Measurements from ENCODE around the gene WSCD1.

The WSCD1 gene

DNA sequence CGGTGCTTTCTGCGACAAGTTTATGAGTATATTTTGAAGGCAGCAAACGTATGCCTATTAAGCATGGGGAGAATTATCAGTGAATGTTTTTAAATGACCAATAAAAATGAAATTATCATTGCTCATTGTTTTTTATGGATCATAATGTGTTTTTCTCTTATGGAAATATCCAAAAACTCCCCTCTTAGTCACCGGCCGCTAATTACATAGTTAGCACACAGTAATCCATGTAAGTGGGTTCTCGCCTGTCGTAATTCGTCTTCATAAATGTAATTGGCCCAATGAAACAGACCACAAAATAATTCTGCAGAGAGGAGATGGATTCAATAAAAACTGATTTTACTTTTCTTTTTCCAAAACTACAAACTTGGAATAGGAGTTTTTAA lies 69.3 kb downstream of the WSCD1 start (continued):
- TF ChIP-seq ZNF341 (tag by site-specific recombination; IDR thresholded peaks at IDR 0.05; ENCODE audit: low read depth) (no peak), GFI1B (tag by site-specific recombination; IDR thresholded peaks at IDR 0.05) (no peak), SCRT2 (tag by site-specific recombination; IDR thresholded peaks at IDR 0.05) (peak; percentile 20; the same call in 1 of the 2 replicates), ZSCAN30 (tag by site-specific recombination; IDR thresholded peaks at IDR 0.05) (no peak), ZBTB21 (tag by site-specific recombination; IDR thresholded peaks at IDR 0.05) (no peak), KLF16 (tag by site-specific recombination; IDR thresholded peaks at IDR 0.05) (peak; percentile 43; the same call in 1 of the 2 replicates), GLIS1 (tag by site-specific recombination; IDR thresholded peaks at IDR 0.05) (no peak), SETDB1 (IDR thresholded peaks at IDR 0.05; ENCODE audit: insufficient read length, low read length) (no peak), ZNF768 (tag by site-specific recombination; IDR thresholded peaks at IDR 0.05) (no peak), MYNN (tag by site-specific recombination; IDR thresholded peaks at IDR 0.05; ENCODE audit: borderline replicate concordance) (no peak), SP7 (tag by site-specific recombination; IDR thresholded peaks at IDR 0.05) (peak; percentile 97), ZNF311 (tag by site-specific recombination; IDR thresholded peaks at IDR 0.05; ENCODE audit: borderline replicate concordance) (no peak), ZNF416 (tag by site-specific recombination; IDR thresholded peaks at IDR 0.05) (no peak), ZNF266 (tag by site-specific recombination; IDR thresholded peaks at IDR 0.05; ENCODE audit: low read depth) (no peak), ZNF530 (tag by site-specific recombination; IDR thresholded peaks at IDR 0.05; ENCODE audit: low read depth) (no peak), WT1 (tag by site-specific recombination; IDR thresholded peaks at IDR 0.05) (peak; percentile 94), TCF7L2 (IDR thresholded peaks at IDR 0.05; ENCODE audit: borderline replicate concordance, low read depth, low read length) (no peak), ZNF157 (tag by site-specific recombination; IDR thresholded peaks at IDR 0.05) (no peak), BCL11A (tag by site-specific recombination; IDR thresholded peaks at IDR 0.05; ENCODE audit: low read depth) (peak; percentile 79), ZNF23 (tag by site-specific recombination; IDR thresholded peaks at IDR 0.05; ENCODE audit: borderline replicate concordance) (no peak), AEBP2 (tag by site-specific recombination; IDR thresholded peaks at IDR 0.05; ENCODE audit: borderline replicate concordance) (no peak), ZNF248 (tag by site-specific recombination; IDR thresholded peaks at IDR 0.05) (no peak), ZBTB17 (tag by site-specific recombination; IDR thresholded peaks at IDR 0.05) (0 out of 2 replicates have a peak, but pooled peaks have one; percentile 26), GLI2 (tag by site-specific recombination; IDR thresholded peaks at IDR 0.05; ENCODE audit: borderline replicate concordance, low read depth) (peak; percentile 64; the same call in 1 of the 2 replicates), ZNF24 (tag by site-specific recombination; IDR thresholded peaks at IDR 0.05) (0 out of 2 replicates have a peak, but pooled peaks have one; percentile 25), ZNF335 (tag by site-specific recombination; conservative IDR thresholded peaks at IDR 0.05) (no peak), ZNF843 (tag by site-specific recombination; IDR thresholded peaks at IDR 0.05) (peak; percentile 48; the same call in 1 of the 2 replicates)
- TF ChIP-seq, protein P1, sequence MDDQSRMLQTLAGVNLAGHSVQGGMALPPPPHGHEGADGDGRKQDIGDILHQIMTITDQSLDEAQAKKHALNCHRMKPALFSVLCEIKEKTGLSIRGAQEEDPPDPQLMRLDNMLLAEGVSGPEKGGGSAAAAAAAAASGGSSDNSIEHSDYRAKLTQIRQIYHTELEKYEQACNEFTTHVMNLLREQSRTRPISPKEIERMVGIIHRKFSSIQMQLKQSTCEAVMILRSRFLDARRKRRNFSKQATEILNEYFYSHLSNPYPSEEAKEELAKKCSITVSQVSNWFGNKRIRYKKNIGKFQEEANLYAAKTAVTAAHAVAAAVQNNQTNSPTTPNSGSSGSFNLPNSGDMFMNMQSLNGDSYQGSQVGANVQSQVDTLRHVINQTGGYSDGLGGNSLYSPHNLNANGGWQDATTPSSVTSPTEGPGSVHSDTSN (CRISPR knock-in tag; IDR thresholded peaks at IDR 0.05) = no peak

GRCh38 chr17:6140188-6140587 lies 70.0 kb downstream of the WSCD1 start:
- Histone ChIP-seq H3K4me1 (ENCODE audit: control insufficient read depth, insufficient read depth, low read length) (no peaks in the 10 kb centered on the region; the same call in 1 of the 2 replicates), H3K27ac (ENCODE audit: extremely low read depth, low read depth, low read length) (no peak overlapping the region), H3K36me3 (ENCODE audit: control insufficient read depth in 2 of 2, insufficient read depth in 1 of 2, low read length in 2 of 2) (no peaks in the 10 kb centered on the region), H3K9me3 (ENCODE audit: control insufficient read depth, insufficient read depth, low read depth, low read length) (no peaks in the 10 kb centered on the region), H3K4me3 (ENCODE audit: low read depth, low read length) (no peak overlapping the region)
- no peak for TF ChIP-seq ZNF658 (tag by site-specific recombination; IDR thresholded peaks at IDR 0.05)
- no peak for TF ChIP-seq AEBP2 (tag by site-specific recombination; IDR thresholded peaks at IDR 0.05; ENCODE audit: borderline replicate concordance)
- TF ChIP-seq RBAK (tag by site-specific recombination; IDR thresholded peaks at IDR 0.05) = no peak
- TF ChIP-seq, protein P1 (CRISPR knock-in tag; IDR thresholded peaks at IDR 0.05) = no peak
- TF ChIP-seq ZSCAN4 (tag by site-specific recombination; IDR thresholded peaks at IDR 0.05) = no peak
- TF ChIP-seq ZNF24 (tag by site-specific recombination; IDR thresholded peaks at IDR 0.05) = no peak
- TF ChIP-seq ZNF10 (tag by site-specific recombination; IDR thresholded peaks at IDR 0.05) = no peak
- ChIA-PET CTCF (no interaction called here), POLR2A (no interaction called here)

Data from HEK293 (cell line).